GM12864 (cell line): ENCODE measurements around the gene CARD9.

Experiments
- DNase-seq: peaks from one replicate; pipeline ENCODE4 v3.0.0-alpha.2; 2011; ENCODE audit warnings: low read depth
- H3K4me3 ChIP-seq: 2 replicates; pipeline ENCODE4 v1.5.1; 2011; ENCODE audit warnings: mild to moderate bottlenecking, low read depth, low read length, control low read depth
- TF ChIP-seq, protein P1 (sequence below): IDR thresholded peaks from 2 replicates; pipeline ENCODE4 v1.5.1; 2011; ENCODE audit warnings: low read depth, mild to moderate bottlenecking, moderate library complexity, low read length, control low read depth, inconsistent platforms; ENCODE audit errors: missing control alignments

CARD9 gene

DNA sequence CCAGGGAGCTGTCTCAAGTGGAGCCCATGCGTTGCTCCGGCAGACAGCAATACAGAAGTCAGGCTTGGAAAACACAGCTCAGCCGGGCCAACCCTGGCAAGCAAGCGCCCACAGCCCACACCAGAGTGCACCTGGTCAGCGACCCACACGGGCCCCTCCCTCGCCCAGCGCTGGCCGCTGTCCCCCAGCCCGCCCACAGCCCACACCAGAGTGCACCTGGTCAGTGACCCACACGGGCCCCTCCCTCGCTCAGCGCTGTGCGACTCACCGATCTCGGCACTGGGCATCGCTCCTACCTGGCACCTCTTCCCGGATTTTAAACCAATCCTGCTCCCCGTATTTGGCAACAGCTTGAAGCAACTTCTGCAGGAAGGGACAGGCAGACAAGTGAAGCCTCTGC is 13.7 kb upstream of the CARD9 start:
- no peak for DNase-seq
- H3K4me3 ChIP-seq, result no peak overlapping the region
- TF ChIP-seq, protein P1, sequence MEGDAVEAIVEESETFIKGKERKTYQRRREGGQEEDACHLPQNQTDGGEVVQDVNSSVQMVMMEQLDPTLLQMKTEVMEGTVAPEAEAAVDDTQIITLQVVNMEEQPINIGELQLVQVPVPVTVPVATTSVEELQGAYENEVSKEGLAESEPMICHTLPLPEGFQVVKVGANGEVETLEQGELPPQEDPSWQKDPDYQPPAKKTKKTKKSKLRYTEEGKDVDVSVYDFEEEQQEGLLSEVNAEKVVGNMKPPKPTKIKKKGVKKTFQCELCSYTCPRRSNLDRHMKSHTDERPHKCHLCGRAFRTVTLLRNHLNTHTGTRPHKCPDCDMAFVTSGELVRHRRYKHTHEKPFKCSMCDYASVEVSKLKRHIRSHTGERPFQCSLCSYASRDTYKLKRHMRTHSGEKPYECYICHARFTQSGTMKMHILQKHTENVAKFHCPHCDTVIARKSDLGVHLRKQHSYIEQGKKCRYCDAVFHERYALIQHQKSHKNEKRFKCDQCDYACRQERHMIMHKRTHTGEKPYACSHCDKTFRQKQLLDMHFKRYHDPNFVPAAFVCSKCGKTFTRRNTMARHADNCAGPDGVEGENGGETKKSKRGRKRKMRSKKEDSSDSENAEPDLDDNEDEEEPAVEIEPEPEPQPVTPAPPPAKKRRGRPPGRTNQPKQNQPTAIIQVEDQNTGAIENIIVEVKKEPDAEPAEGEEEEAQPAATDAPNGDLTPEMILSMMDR, result no peak

DNA sequence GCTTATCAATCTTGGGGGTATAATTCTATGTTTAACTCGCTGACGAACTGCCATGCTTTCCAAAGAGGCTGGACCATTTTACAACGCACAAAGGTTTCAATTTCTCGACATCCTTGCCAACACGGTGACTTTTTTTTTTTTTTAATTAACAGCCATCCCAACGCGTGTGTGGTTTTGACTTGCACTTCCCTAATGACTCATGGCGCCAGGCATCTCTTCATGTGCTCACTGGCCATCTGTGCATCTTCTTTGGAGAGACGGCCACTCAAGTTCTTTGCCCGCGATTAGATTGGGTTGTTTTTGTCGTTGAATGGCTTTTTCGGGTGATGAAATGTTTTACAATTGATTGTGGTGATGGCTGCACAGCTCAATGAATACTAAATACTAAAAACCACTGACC is 12.5 kb upstream of the CARD9 start:
- DNase-seq, result no peak
- TF ChIP-seq, protein P1, result no peak
- no peak overlapping the region for H3K4me3 ChIP-seq

DNA sequence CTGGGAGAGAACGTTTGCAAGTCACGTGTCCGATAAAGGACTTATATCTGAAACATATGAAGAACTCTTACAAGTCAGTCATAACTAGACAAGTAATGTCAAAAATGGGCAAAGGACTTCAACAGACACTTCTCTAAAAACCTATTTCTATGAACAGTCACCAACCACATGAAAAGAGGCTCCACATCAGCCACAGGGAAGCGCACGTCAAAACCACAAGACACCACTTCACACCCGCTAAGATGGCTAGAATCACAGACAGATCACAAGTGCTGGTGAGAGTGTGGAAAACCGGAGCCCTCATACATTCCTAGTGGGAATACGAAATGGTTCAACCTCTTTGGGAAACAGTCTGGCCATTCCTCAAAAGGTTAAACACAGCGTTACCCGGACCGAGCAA is 11.5 kb upstream of the CARD9 start:
- no peak overlapping the region for H3K4me3 ChIP-seq
- TF ChIP-seq, protein P1, result no peak
- DNase-seq, result no peak

DNA sequence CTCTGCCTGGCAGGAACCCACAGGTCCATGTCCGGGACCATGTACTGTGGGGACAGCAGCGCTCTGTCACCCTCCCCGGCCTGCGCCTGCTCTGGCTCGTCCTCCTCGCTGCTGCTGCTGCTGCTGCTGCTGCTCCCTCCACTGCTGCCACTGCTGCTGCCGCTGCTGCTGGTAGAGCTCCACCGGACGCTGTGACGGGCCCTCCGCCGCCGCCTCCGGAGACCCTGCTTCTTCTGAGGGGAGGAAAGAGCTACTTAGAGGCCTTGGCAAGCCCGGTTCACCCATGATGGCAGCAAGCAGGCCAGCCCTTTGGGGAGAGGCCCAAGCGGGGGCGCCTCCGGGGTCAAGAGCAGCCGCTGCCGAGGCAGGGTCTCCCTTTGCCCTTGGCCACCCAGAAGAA is 10.0 kb upstream of the CARD9 start:
- TF ChIP-seq, protein P1, result no peak
- no peak for DNase-seq
- no peak overlapping the region for H3K4me3 ChIP-seq

DNA sequence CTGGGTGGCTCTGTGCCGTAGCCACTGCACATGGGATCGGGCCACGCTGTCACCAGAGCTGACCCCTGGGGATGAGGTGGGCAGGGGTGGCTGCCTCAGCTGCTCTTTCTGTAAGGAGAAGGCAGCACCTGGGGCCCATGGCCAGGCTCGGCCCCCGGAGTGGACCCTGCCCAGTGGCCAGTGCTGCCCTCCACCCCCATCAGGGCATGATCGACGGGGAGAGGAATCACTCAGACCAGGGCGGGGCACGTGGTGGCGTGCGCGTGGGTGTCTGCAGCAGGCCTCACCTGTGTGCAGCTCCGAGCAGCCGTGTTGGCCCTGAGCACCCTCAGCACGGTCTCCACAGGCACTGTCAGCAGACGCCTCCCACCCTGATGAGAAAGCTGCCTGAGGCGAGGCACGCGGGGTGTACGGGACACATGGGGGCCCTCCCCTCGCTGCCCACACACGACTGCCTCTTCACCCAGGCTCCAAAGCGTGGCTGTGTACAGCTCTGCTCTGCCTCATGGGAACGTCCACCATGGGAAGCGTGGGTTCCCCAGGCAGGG is 8.6 kb upstream of the CARD9 start:
- H3K4me3 ChIP-seq, result no peak overlapping the region
- TF ChIP-seq, protein P1, result no peak
- DNase-seq, result no peak

DNA sequence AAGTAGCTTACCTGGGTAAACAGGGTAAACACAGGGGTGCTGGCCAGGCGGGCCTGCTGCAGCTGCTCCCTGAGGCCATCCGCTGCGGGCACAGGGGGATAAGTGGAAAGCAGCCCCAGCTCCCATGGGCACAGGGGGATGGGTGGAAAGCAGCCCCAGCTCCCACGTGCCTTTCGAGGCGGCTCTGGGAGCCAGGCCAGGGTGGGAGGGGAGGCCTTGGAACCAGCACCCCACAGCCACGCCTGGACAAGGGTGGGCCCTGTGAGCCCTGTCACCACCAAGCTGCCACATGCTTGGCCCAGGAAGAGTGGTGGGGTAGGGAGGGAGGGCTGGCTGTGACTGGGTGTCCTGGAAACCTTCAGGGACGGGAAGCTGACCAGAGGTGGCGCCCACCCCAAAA is 7.8 kb upstream of the CARD9 start:
- no peak overlapping the region for H3K4me3 ChIP-seq
- TF ChIP-seq, protein P1, result no peak
- no peak for DNase-seq

DNA sequence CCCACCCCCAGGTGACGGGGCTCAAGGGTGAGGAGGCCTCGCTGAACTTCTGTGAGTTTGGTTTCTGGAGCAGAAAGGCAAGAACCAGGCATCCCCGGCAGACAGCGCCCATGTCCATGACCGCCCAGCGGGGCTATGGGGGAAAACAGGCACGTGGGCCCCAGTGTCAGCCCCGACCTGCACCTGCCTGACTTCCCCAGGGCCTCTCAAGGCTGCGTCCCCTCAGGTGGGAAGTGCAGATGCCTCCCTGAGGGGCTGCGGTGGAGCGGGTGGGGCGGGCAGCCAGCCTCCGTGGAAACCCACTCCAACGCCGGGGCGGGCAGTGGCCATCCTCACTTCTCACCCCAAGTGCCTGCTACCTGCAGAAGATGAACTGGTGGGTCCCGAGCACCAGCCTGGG is 6.9 kb upstream of the CARD9 start:
- no peak overlapping the region for H3K4me3 ChIP-seq
- DNase-seq, result no peak
- TF ChIP-seq, protein P1, result no peak
